ENCODE data around the gene WDR86. TPM values are rescaled to one million over a fixed set of nuclear protein-coding genes. Genes with fewer than 3 reads are reported as not detected.

Gene WDR86
- polyA plus RNA-seq, 1 experiment, result 0.04 TPM

- ChIA-PET POLR2A (no interaction called here), CTCF (interaction anchor here (1.1 to 3.3 kb wide), 3 partner anchors 27 to 100 kb away, joined by 5 to 20 read pairs (median 7); no protein-coding TSS in a partner anchor)
- H3K4me3 ChIP-seq (ENCODE audit: low read depth, low read length), result no peak overlapping the region
- DNase-seq (ENCODE audit: low read depth), result no peak
- no peaks in the 10 kb centered on the region for H3K27me3 ChIP-seq (ENCODE audit: control insufficient read depth, insufficient read depth, low read length)
- no peak for TF ChIP-seq CTCF (IDR thresholded peaks at IDR 0.05; ENCODE audit: insufficient read depth, low read depth, low read length)
- H3K36me3 ChIP-seq (ENCODE audit: control insufficient read depth, insufficient read depth, low read length), result peaks cover 24% of the 10 kb centered on the region
These were observed 60.9 kb downstream of the WDR86 start for GRCh38 chr7:151348970-151349369.

- H3K4me3 ChIP-seq (ENCODE audit: low read depth, low read length), result no peak overlapping the region
- peaks cover 16% of the 10 kb centered on the region for H3K36me3 ChIP-seq (ENCODE audit: control insufficient read depth, insufficient read depth, low read length)
- TF ChIP-seq CTCF (IDR thresholded peaks at IDR 0.05; ENCODE audit: insufficient read depth, low read depth, low read length), result no peak
- ChIA-PET POLR2A (no interaction called here), CTCF (interaction anchor here (2.6 kb wide), 1 partner anchor 32 kb away, joined by 9 read pairs; no protein-coding TSS in a partner anchor)
- H3K27me3 ChIP-seq (ENCODE audit: control insufficient read depth, insufficient read depth, low read length), result no peaks in the 10 kb centered on the region
- DNase-seq (ENCODE audit: low read depth), result no peak
These were observed 62.6 kb downstream of the WDR86 start for GRCh38 chr7:151347200-151347599.

GRCh38 chr7:151346470-151346769 lies 63.4 kb downstream of the WDR86 start:
- ChIA-PET CTCF (interaction anchor here (2.6 kb wide), 1 partner anchor 31 kb away, joined by 9 read pairs; no protein-coding TSS in a partner anchor), POLR2A (no interaction called here)
- H3K36me3 ChIP-seq (ENCODE audit: control insufficient read depth, insufficient read depth, low read length), result peaks cover 11% of the 10 kb centered on the region
- no peak for TF ChIP-seq CTCF (IDR thresholded peaks at IDR 0.05; ENCODE audit: insufficient read depth, low read depth, low read length)
- H3K27me3 ChIP-seq (ENCODE audit: control insufficient read depth, insufficient read depth, low read length), result no peaks in the 10 kb centered on the region
- H3K4me3 ChIP-seq (ENCODE audit: low read depth, low read length), result no peak overlapping the region
- DNase-seq (ENCODE audit: low read depth), result no peak

GRCh38 chr7:151345576-151346469 lies 64.0 kb downstream of the WDR86 start:
- no peak for DNase-seq (ENCODE audit: low read depth)
- no peak overlapping the region for H3K4me3 ChIP-seq (ENCODE audit: low read depth, low read length)
- ChIA-PET POLR2A (no interaction called here), CTCF (interaction anchor here (2.6 to 2.8 kb wide), 2 partner anchors 31 kb away, joined by 9 to 14 read pairs; no protein-coding TSS in a partner anchor)
- H3K36me3 ChIP-seq (ENCODE audit: control insufficient read depth, insufficient read depth, low read length), result peaks cover 11% of the 10 kb centered on the region
- H3K27me3 ChIP-seq (ENCODE audit: control insufficient read depth, insufficient read depth, low read length), result no peaks in the 10 kb centered on the region
- no peak for TF ChIP-seq CTCF (IDR thresholded peaks at IDR 0.05; ENCODE audit: insufficient read depth, low read depth, low read length)

DNA sequence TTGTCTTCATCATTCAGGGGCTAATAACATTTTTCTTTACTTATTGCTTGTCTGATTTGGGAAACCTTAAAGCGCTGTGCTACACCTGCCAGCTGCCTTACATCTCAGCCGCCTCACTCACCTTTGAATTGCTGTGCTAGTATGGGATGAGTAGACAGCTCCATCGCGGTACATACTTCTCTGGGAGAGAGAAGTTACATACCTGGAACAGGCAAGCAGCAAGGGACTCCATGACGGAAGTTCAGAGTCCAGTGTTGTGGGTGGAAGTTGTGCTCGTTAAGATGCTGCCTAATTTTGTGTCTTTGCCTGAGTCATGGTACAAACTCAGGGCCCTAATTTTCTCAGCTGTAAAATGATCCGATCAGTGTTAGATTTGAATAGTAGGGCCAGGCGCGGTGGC lies 66.3 kb downstream of the WDR86 start:
- Histone ChIP-seq H3K27me3 (ENCODE audit: control insufficient read depth, insufficient read depth, low read length) (peaks cover 3% of the 10 kb centered on the region), H3K4me3 (ENCODE audit: low read depth, low read length) (no peak overlapping the region), H3K36me3 (ENCODE audit: control insufficient read depth, insufficient read depth, low read length) (peaks cover 6% of the 10 kb centered on the region)
- POLR2A ChIA-PET, result no interaction called here
- no peak for TF ChIP-seq CTCF (IDR thresholded peaks at IDR 0.05; ENCODE audit: insufficient read depth, low read depth, low read length)
- CTCF ChIA-PET, result interaction anchor here (0.6 to 2.8 kb wide), 4 partner anchors 8 to 179 kb away, joined by 3 to 14 read pairs (median 5); no protein-coding TSS in a partner anchor
- no peak for DNase-seq (ENCODE audit: low read depth)
